Measurements from ENCODE around the gene ARL6IP4.

ARL6IP4 gene

GRCh38 chr12:122979908-122980182 lies 636 bp upstream of the ARL6IP4 start:
- TF ChIP-seq CTCF (IDR thresholded peaks at IDR 0.05; ENCODE audit: extremely low read depth, missing control alignments), result no peak
- peak; percentile 41 for DNase-seq (ENCODE audit: low spot score)

GRCh38 chr12:122981036-122981471 lies 573 bp downstream of the ARL6IP4 start:
- DNase-seq (ENCODE audit: low spot score), result peak; percentile 48
- no peak for TF ChIP-seq CTCF (IDR thresholded peaks at IDR 0.05; ENCODE audit: extremely low read depth, missing control alignments)

GRCh38 chr12:122981587-122982476 lies 1.4 kb downstream of the ARL6IP4 start:
- no peak for TF ChIP-seq CTCF (IDR thresholded peaks at IDR 0.05; ENCODE audit: extremely low read depth, missing control alignments)
- DNase-seq (ENCODE audit: low spot score), result no peak

GRCh38 chr12:122982477-122982815 lies 2.0 kb downstream of the ARL6IP4 start:
- no peak for DNase-seq (ENCODE audit: low spot score)
- TF ChIP-seq CTCF (IDR thresholded peaks at IDR 0.05; ENCODE audit: extremely low read depth, missing control alignments), result no peak

GRCh38 chr12:122982963-122983788 lies 2.7 kb downstream of the ARL6IP4 start:
- TF ChIP-seq CTCF (IDR thresholded peaks at IDR 0.05; ENCODE audit: extremely low read depth, missing control alignments), result no peak
- DNase-seq (ENCODE audit: low spot score), result no peak

- no peak for TF ChIP-seq CTCF (IDR thresholded peaks at IDR 0.05; ENCODE audit: extremely low read depth, missing control alignments)
- DNase-seq (ENCODE audit: low spot score), result no peak
Observed at GRCh38 chr12:122983789-122984515, 3.5 kb downstream of the ARL6IP4 start.

All from GM20000 (cell line).